Mucosa of descending colon (tissue), 3 donors: ENCODE data around the gene VSIG10L2. TPM values are rescaled to one million over a fixed set of nuclear protein-coding genes. Genes with fewer than 3 reads are reported as not detected.

Experiments used
- ATAC-seq: fragments of 200-7000 bp; cut with Tn5 transposase; one replicate; pipeline ENCODE4 v1.9.1; 2020; ENCODE audit warnings: mild to moderate bottlenecking, moderate library complexity
- DNase-seq, 3 donors: peaks; one replicate each; pipeline ENCODE4 v3.0.0-alpha.2; 2020
- H3K36me3 ChIP-seq: fragments of 200-600 bp; one replicate; pipeline ENCODE4 v1.8.0; 2021; ENCODE audit warnings: low read depth, mild to moderate bottlenecking
- H3K4me1 ChIP-seq: fragments of 200-600 bp; one replicate; pipeline ENCODE4 v1.8.0; 2021; ENCODE audit warnings: low read depth, mild to moderate bottlenecking
- H3K4me3 ChIP-seq: fragments of 200-600 bp; one replicate; pipeline ENCODE4 v1.8.0; 2021; ENCODE audit warnings: mild to moderate bottlenecking
- H3K9me3 ChIP-seq: fragments of 200-600 bp; one replicate; pipeline ENCODE4 v1.8.0; 2021; ENCODE audit warnings: mild to moderate bottlenecking
- intact Hi-C, 2 donors: fragments of 100-400 bp; cut with DNase I in 1 of 2; cut with micrococcal nuclease in 1 of 2; formaldehyde crosslinking; loops; one replicate each; pipeline versions ENCODE4 v1.11.0 to v1.11.1; 2022; cut with DNase I, micrococcal nuclease
- total RNA-seq, 3 donors: library from RNA; stranded (reverse); fragmentation: NEBNext Ultra II Directional in 2 of 3; extraction: Animal tissue kit (Norgen Biotek cat#: 25700) in 2 of 3; gene quantifications; one replicate each; pipeline versions ENCODE4 v1.2.1 to v1.2.4, GENCODE V29; 2021 to 2023
- TF ChIP-seq, protein P1 (sequence below): fragments of 200-600 bp; IDR thresholded peaks from one replicate; pipeline ENCODE4 v1.8.0; 2022; ENCODE audit warnings: antibody characterized with exemption, mild to moderate bottlenecking
- donor health status: DM: no; HTN: no; CAD: no; lungs with moderate emphysema.
- donor health status: DM: no; HTN: no; CAD: no.
- donor health status: DM: no; HTN: yes; CAD: no.

The VSIG10L2 gene
- total RNA-seq, 3 donors from 2014 or later = 0.09 TPM; not detected in 2

DNA sequence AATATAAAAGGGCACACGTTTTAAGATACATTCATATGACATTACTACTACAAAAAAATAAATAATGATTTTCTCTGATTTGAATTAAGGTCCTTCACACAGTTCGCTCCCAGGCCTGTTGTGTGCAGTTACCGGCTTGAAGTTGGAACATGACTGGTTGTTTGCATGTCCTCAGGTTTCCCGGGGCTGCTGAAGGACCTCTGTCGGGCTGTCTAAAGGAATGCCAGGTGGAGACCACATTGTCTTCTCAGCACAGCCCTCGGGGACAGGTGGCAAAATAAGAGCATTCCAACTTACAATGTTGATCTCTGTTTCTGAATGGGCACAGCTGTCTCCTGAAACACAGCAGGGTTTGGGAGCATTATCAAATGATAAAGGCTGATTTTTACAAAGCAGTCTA, 14.9 kb downstream of the VSIG10L2 start:
- H3K9me3 ChIP-seq = peaks cover 4% of the 10 kb centered on the region
- no peaks in the 10 kb centered on the region for H3K36me3 ChIP-seq
- TF ChIP-seq, protein P1, sequence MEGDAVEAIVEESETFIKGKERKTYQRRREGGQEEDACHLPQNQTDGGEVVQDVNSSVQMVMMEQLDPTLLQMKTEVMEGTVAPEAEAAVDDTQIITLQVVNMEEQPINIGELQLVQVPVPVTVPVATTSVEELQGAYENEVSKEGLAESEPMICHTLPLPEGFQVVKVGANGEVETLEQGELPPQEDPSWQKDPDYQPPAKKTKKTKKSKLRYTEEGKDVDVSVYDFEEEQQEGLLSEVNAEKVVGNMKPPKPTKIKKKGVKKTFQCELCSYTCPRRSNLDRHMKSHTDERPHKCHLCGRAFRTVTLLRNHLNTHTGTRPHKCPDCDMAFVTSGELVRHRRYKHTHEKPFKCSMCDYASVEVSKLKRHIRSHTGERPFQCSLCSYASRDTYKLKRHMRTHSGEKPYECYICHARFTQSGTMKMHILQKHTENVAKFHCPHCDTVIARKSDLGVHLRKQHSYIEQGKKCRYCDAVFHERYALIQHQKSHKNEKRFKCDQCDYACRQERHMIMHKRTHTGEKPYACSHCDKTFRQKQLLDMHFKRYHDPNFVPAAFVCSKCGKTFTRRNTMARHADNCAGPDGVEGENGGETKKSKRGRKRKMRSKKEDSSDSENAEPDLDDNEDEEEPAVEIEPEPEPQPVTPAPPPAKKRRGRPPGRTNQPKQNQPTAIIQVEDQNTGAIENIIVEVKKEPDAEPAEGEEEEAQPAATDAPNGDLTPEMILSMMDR = no peak
- no peak for ATAC-seq
- DNase-seq = no peak
- no peak overlapping the region for H3K4me3 ChIP-seq
- H3K4me1 ChIP-seq = no peaks in the 10 kb centered on the region
- intact Hi-C loops = no loop called here

- no peaks in the 10 kb centered on the region for H3K4me1 ChIP-seq
- H3K4me3 ChIP-seq = no peak overlapping the region
- TF ChIP-seq, protein P1 = no peak
- no peak for DNase-seq
- H3K9me3 ChIP-seq = peaks cover 3% of the 10 kb centered on the region
- intact Hi-C loops = no loop called here
- no peaks in the 10 kb centered on the region for H3K36me3 ChIP-seq
- ATAC-seq = no peak
Observed at GRCh38 chr11:125967515-125967914, 21.7 kb downstream of the VSIG10L2 start.

- TF ChIP-seq, protein P1 = no peak
- no peak overlapping the region for H3K4me3 ChIP-seq
- no peaks in the 10 kb centered on the region for H3K36me3 ChIP-seq
- no peaks in the 10 kb centered on the region for H3K9me3 ChIP-seq
- ATAC-seq (peak; percentile 74), DNase-seq (no peak)
- no peaks in the 10 kb centered on the region for H3K4me1 ChIP-seq
- intact Hi-C loops = no loop called here
Observed at GRCh38 chr11:125968354-125968753, 22.5 kb downstream of the VSIG10L2 start.

DNA sequence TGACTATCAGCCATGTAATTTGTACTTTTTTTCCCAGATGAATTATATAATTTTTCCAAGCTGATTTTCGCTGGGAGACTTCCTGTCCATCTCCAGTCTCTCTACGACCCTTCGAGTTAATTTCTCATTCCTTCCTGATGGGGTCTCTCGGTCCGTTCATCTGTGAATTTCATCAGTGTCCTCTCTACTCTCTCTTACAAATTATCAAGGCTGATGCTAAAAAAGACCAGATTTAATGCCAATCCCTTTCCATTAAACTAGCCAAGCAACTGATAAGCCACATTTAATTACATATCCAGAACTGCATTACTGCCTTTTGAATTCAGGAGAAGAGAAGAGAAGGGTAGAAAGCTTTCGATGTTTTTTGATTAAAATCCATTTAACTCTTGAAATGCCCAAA, 25.8 kb downstream of the VSIG10L2 start:
- intact Hi-C loops = no loop called here
- Histone ChIP-seq H3K4me1 (no peaks in the 10 kb centered on the region), H3K4me3 (no peak overlapping the region), H3K9me3 (no peaks in the 10 kb centered on the region), H3K36me3 (no peaks in the 10 kb centered on the region)
- DNase-seq (no peak), ATAC-seq (no peak)
- TF ChIP-seq, protein P1 = no peak

- Histone ChIP-seq H3K4me1 (no peaks in the 10 kb centered on the region), H3K9me3 (no peaks in the 10 kb centered on the region), H3K36me3 (no peaks in the 10 kb centered on the region), H3K4me3 (no peak overlapping the region)
- intact Hi-C loops = no loop called here
- ATAC-seq (no peak), DNase-seq (no peak)
- TF ChIP-seq, protein P1 = no peak
Observed at GRCh38 chr11:125974284-125974683, 28.4 kb downstream of the VSIG10L2 start.

- DNase-seq (no peak), ATAC-seq (no peak)
- no peaks in the 10 kb centered on the region for H3K4me1 ChIP-seq
- H3K9me3 ChIP-seq = no peaks in the 10 kb centered on the region
- H3K4me3 ChIP-seq = no peak overlapping the region
- no peaks in the 10 kb centered on the region for H3K36me3 ChIP-seq
- intact Hi-C loops = no loop called here
- TF ChIP-seq, protein P1 = no peak
Observed at GRCh38 chr11:125975634-125976033, 29.8 kb downstream of the VSIG10L2 start.
